ENCODE measurements around the gene INPPL1. TPM values are rescaled to one million over a fixed set of nuclear protein-coding genes. Genes with fewer than 3 reads are reported as not detected.
A peak's percentile ranks its signal among the peaks of the same experiment; 100 is the strongest.
"Not testable (repeated sequence)": the region's sequence is repeated elsewhere in the genome, so short reads cannot be mapped to it uniquely, and the experiment has no call there.

INPPL1 gene
- total RNA-seq, 1 experiment from 2014 or later = 30.8 TPM

DNA sequence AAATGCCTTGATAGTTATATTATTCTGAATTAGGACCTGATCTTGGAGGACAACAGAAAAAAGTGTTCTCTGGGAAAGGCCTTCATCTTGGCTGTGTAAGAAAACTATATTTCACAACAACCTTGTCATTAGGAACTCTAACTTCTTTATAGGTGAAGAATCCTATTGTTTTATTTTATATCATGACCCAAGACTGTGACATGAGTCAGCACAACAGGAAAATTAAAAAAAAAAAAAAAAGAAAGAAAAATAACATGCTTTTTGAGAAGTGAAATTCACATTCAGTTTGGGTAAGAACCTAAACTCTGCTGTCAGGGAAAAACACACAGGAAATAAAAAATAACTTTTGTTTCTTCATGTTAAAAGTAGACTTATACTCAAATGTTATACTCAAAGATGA lies 19.7 kb upstream of the INPPL1 start:
- in situ Hi-C loops (cut with HindIII; ENCODE audit: low pct_unique_long_range_greater_than_20kb, low sequenced_read_pairs) = no loop called here
- DNase-seq (ENCODE audit: low read depth) = no peak

DNA sequence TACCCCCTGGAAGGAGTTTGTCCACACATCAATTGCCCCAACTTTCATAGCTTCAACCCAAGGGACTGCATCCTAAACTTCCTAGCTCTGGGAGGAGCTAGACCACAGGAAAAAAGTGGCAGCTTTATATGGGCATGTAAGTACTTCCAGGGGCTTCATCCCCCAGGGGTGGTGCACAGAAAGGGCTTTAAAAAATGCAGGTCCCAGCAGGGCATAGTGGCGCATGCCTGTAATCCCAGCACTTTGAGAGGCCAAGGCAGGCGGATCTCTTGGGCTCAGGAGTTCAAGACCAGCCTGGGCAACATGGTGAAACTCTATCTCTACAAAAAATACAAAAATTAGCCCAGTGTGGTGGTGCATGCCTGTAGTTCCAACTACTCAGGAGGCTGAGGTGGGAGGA lies 17.8 kb upstream of the INPPL1 start:
- not testable (repeated sequence) for DNase-seq (ENCODE audit: low read depth)

DNA sequence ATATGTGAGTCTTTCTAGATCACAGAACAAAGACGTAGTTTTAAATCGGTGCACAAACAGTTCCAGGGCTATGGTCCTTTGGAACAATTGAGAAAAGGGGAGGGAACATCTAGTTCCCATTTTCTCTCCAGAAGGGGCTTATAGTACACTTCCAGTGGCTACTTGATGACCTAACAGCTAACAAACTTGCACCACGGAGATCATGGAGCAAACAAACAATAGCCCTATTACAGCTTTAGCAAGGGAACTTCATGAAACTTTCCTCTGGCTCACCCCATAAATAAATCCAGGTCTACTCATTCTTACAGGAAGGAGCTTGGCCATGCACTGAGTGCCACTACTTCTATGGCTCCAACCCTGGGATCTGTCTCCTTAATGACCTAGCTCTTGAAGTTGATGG lies 16.3 kb upstream of the INPPL1 start:
- no peak for DNase-seq (ENCODE audit: low read depth)
- in situ Hi-C loops (cut with HindIII; ENCODE audit: low pct_unique_long_range_greater_than_20kb, low sequenced_read_pairs) = no loop called here

More for the DNA sequence above, 17.8 kb upstream of the INPPL1 start:
- in situ Hi-C loops (cut with HindIII; ENCODE audit: low pct_unique_long_range_greater_than_20kb, low sequenced_read_pairs) = not testable (repeated sequence)

DNA sequence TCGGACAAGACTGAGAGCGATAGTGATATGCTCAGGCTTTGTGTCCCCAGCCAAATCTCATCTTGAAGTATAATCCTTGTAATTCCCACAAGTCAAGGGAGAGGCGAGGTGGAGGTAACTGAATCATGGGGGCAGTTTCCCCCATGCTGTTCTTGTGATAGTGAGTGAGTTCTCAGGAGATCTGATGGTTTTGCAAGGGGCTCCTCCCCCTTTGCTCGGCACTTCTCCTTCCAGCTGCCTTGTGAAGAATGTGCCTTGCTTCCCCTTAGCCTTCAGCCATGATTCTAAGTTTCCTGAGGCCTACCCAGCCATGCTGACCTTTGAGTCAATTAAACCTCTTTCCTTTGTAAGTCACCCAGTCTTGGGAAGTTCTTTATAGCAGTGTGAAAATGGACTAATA lies 15.5 kb upstream of the INPPL1 start:
- in situ Hi-C loops (cut with HindIII; ENCODE audit: low pct_unique_long_range_greater_than_20kb, low sequenced_read_pairs) = no loop called here

DNA sequence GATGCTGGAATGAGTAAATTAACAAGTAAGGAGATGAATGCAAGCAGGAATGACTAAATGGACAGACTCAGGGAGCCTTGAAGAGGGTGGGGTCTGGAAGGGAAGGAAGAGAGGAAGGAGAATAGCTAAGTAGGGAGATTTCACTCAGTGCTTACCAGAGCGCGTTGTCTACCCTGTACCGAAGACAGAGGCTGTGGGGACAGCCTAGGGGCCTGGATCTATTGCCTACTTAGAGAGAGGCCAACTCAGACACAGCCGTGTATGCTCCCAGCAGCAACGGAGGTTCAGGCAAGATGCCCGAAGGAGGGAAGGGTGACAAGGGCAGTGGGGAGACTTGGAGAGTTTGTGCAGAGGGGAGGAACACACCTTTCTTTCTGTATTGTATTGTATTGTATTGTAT lies 7.9 kb upstream of the INPPL1 start, which contains the start of gene FOLR2:
Gene FOLR2, plus strand, starts transcription at position 157 of the 400 bp plus-strand sequence. CDS start 1,791 bp downstream, outside the sequence.
- DNase-seq (ENCODE audit: low read depth) = no peak
- in situ Hi-C loops (cut with HindIII; ENCODE audit: low pct_unique_long_range_greater_than_20kb, low sequenced_read_pairs) = no loop called here

More for the DNA sequence above, 15.5 kb upstream of the INPPL1 start:
- DNase-seq (ENCODE audit: low read depth) = no peak

DNA sequence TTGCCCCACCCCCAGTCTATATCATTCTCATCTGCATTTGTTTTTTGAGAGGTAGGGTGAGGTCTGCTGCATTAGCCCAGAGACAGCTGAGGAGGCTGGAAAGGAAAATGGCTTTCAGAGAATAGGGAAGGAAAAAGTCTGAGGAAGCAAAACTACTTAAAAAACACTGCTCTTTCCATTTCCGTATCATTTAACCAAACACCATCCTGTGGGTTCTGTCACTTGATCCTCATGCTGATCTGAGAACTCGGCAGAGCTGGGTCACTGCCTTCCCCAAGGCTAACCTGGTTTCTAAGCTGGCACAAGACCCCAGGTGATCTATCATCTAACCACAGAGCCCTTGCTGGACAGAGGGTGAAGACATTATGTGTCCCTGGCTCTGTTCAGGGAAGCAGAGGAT lies 6.7 kb upstream of the INPPL1 start:
- in situ Hi-C loops (cut with HindIII; ENCODE audit: low pct_unique_long_range_greater_than_20kb, low sequenced_read_pairs) = no loop called here
- no peak for DNase-seq (ENCODE audit: low read depth)

DNA sequence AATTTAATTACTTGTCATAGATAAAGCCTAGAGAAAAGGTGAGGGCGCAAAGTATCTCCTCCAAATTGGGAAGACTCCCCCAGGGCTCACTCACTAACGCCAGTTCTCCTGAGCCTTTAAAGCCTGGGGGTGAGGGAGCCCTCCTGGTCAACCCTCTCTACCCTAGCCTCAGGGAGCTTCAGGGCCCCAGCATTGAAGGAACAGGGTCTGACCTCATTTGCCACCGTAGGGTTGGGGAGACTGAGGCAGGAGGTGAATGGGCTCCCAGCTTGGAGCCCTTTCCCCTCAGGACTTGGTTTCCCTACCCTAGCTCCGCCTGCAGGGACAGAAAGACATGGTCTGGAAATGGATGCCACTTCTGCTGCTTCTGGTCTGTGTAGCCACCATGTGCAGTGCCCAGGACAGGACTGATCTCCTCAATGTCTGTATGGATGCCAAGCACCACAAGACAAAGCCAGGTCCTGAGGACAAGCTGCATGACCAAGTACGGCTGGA lies 6.3 kb upstream of the INPPL1 start:
- in situ Hi-C loops (cut with HindIII; ENCODE audit: low pct_unique_long_range_greater_than_20kb, low sequenced_read_pairs) = no loop called here
- DNase-seq (ENCODE audit: low read depth) = no peak

DNA sequence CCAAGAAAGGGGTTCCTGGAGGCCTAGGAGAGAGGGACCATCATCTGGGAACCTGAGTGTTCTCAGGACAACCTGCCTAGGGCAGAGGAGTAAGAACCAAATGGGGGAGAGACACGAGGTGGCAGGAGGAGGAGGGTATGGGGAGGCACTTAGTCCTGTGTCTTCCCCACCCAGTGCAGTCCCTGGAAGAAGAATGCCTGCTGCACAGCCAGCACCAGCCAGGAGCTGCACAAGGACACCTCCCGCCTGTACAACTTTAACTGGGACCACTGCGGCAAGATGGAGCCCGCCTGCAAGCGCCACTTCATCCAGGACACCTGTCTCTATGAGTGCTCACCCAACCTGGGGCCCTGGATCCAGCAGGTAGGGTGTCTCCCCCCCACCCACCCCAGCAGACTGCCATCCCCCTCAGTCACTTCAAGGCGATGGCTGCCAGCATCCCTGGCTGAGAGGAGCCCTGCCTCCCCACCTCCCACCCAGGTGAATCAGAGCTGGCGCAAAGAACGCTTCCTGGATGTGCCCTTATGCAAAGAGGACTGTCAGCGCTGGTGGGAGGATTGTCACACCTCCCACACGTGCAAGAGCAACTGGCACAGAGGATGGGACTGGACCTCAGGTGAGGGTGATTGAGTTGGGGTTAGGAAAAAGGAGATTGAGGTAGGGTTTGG lies 3.7 kb upstream of the INPPL1 start:
- in situ Hi-C loops (cut with HindIII; ENCODE audit: low pct_unique_long_range_greater_than_20kb, low sequenced_read_pairs) = no loop called here
- DNase-seq (ENCODE audit: low read depth) = no peak

DNA sequence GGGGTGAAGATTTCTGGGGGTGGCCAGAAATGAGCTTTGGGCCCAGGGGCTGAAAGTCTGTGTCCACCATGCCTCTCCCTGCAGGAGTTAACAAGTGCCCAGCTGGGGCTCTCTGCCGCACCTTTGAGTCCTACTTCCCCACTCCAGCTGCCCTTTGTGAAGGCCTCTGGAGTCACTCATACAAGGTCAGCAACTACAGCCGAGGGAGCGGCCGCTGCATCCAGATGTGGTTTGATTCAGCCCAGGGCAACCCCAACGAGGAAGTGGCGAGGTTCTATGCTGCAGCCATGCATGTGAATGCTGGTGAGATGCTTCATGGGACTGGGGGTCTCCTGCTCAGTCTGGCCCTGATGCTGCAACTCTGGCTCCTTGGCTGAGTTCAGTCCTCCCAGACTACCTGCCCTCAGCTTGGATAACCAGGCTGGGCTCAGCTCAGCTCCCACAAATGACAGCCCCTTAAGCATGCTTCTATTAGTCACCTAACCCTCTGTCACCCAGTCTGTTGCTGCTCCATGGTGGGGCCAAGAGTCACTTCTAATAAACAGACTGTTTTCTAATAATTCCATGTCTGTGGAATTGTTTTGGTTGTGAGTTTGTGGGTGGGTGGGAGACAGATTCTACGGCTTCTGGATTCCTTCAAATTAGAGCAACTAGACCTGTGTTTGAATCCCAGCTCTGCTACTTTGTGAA lies 3.0 kb upstream of the INPPL1 start:
- in situ Hi-C loops (cut with HindIII; ENCODE audit: low pct_unique_long_range_greater_than_20kb, low sequenced_read_pairs) = no loop called here
- DNase-seq (ENCODE audit: low read depth) = no peak

DNA sequence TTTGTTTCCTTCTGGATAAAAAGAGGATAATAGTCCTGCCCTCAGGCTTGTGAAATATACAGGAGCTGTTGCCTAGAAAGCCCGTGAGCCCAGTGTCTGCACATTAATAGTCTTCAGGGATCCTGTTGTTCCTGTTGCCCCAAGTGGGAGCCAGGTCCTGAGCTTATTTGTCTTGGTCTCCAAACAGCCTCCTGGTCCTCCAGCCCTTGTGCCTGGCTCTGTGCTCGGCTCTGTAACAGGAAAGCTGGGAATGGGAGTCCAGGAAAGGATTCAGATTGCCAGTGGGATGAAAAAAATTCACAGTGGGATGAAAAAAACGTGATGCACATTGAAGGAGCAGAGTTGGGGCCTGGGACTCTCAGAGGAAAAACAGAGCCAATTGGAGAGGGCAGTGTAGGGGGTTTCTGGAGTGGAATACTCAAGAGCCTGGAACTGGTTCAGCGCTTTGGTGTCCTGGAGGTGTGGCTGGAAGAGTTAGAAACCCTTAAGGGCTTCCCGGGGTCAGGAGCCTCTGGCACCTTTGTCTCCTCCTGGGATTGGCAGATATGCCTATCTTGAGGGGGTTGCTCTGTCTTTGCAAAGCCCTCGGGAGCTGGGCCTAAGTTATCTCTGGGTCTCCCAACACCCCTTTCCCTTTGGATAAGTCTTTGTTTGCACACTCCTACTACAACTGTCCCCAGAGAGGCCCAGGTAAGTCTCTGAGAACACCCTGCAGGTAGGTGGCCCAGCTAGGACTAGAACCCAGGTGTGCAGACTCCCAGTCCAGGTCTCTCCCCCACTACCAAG lies 2.3 kb upstream of the INPPL1 start:
- in situ Hi-C loops (cut with HindIII; ENCODE audit: low pct_unique_long_range_greater_than_20kb, low sequenced_read_pairs) = no loop called here
- no peak for DNase-seq (ENCODE audit: low read depth)

DNA sequence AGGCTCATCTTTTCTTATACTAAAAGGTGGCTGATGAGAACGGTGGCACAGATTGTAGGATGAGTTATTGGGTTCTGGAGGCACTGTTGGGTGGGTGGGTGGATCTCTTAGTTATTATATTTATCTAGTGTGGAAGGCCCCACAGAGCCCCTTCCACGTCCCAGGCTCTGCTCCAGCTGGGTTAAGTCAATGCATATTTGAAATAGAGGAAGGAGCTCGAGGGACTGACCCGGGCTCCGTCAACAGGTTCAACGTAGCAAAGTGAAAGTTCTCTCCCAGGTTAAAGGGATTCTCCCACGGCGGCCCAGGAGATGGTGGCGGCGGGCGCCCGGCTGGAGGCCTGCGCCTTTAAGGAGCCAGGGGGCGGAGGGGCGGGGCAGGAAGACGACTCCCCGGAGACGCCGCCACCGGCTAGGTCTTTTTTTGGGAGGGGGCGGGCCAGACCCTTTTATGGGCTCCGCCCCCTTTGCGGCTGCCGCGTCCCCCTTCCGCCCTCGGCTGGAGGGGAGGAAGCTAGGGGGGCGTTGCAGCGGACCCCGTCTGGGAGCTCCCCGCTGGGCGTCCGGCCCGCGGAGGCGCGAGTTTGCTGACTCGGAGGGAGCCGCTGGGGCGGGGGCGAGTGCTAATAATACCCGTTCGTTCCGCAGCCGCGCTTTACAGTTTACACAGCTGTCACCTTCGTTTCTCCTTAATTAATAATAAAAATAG lies 1.5 kb upstream of the INPPL1 start:
- DNase-seq (ENCODE audit: low read depth) = peak; percentile 95
- in situ Hi-C loops (cut with HindIII; ENCODE audit: low pct_unique_long_range_greater_than_20kb, low sequenced_read_pairs) = no loop called here

DNA sequence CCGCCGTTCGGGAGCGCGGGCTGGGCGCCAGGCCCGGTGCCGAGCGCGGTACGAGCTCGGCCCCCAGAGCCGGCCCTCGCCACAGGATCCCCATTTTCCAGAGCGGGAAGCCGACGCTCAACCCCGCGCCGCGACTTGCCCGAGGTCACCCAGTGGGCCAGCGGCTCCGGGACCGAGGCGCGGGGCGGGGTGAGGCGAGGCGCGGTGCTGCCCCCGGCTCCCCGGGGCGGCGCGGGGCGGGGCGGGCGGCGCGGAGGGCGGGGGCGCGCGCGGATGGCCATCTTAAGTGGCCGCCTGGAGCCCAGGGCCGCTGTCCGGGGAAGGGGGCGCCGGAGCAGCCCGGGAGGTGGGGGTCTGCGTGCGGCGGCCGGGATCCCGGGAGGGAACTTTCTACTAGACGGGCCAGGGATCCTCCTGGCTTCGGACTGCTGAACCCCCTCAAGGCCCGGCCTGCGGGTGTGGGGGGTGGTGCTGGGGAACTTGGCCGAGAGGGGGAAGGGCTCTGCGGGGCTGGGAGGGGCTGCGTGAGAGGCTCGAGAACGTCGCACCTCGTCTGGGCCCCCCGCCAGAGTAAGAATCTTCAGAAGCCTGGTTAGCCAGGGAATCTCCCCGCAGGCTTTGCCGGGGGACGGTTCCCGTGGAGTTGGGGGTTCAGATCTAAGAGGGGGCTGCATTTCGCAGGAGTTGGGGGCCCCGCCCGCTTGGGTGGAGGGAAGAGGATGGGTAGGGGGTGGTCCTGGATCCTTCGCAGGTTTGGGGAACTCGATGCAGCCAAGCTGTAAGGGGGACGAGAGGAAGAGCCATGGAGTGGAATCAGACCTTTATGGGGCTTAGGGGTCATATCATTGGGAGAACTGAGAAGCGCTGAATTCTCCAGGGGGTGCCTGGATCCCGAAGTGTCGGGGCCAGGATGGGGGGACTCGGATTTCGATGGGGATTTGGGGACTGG lies 678 bp upstream of the INPPL1 start:
- in situ Hi-C loops (cut with HindIII; ENCODE audit: low pct_unique_long_range_greater_than_20kb, low sequenced_read_pairs) = no loop called here
- peak; percentile 70 for DNase-seq (ENCODE audit: low read depth)

DNA sequence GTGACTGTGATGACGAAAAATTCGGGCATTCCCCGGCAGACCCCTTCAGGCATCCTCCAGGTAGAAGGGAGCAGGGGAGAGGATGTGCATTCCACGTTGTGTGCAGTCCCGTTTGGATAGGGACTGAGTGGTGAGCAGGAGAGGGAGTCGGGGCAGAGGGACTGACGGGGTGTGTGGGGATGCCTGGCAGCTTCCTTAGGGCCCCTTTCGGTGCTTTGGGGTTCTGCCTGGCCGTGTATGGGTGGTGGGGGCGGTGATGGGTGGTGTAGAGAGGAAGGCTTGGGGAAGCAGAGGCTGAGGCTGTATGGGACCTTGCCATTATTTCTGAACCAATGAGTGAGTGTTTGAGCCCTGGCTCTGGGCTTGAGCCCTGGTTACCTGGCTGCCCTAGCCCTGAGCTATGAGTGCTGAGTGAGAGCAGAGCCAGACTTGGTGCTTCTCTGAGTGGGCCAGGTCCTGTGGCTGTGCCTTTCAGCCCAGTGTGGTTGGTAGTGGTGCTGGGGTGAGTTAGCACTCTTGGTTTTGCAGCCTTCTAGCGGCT lies 914 bp downstream of the INPPL1 start:
- DNase-seq (ENCODE audit: low read depth) = no peak
- in situ Hi-C loops (cut with HindIII; ENCODE audit: low pct_unique_long_range_greater_than_20kb, low sequenced_read_pairs) = no loop called here

DNA sequence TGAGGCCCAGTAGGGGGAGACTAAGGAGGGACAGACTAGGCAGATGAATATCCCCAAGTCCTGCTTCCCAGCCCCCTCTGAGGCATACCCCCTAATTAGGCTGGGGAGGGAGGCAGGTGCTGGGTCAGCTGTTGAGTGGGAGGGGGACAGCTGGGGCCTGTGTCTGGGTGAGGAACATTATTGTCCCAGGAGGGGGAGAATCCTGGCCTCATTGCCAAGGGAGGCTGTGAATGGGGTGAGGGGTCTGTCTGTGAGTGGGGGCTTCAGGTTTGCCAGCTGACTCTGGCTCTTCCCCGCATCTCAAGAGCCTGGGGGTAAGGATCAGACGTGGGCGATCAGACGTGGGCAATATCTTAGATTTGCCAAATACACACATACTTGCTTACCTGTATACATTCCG lies 2.1 kb downstream of the INPPL1 start:
- in situ Hi-C loops (cut with HindIII; ENCODE audit: low pct_unique_long_range_greater_than_20kb, low sequenced_read_pairs) = no loop called here
- DNase-seq (ENCODE audit: low read depth) = no peak

DNA sequence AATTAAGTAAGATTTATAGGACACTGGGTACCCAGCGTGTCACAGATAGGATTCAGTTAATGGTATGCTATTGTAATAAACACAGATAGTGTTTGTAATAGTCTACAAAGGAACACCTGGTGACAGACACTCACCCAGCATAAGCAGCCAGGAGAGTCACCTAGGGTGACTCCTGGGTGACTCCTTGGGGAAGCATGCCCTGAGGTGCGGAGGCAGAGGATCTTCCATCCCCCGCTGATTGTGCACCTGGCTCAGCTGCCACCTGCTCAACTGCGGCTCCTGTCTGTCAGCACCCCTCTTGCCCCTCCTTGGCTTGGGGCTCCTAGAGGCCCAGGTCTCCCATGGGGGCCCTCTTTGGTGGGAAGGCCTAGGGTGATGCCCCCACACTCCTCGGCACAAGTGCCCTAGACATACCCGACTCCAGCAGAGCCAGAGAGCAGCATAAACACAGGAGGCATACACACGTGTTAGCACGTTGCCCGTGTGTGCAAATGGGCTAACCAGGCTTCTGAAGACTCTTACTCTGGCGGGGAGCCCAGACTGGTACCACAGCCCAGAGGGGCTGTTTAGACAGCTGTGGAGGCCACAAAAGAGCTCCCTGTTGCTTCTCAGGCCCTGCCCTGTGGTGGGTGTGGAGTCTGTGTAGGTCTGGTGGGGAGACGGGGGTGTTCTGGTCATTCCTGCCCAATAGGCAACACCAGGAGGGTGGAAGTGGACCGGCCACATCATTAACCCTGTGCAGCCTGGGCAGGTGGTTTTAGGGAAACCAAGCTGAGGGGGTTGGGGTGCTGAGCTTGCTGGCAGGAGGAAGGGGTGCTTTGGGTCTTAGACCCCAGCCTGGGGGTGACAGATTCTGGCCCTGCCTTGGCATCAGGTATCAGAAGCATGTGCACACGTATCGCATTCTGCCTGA lies 3.0 kb downstream of the INPPL1 start:
- DNase-seq (ENCODE audit: low read depth) = no peak
- in situ Hi-C loops (cut with HindIII; ENCODE audit: low pct_unique_long_range_greater_than_20kb, low sequenced_read_pairs) = no loop called here

DNA sequence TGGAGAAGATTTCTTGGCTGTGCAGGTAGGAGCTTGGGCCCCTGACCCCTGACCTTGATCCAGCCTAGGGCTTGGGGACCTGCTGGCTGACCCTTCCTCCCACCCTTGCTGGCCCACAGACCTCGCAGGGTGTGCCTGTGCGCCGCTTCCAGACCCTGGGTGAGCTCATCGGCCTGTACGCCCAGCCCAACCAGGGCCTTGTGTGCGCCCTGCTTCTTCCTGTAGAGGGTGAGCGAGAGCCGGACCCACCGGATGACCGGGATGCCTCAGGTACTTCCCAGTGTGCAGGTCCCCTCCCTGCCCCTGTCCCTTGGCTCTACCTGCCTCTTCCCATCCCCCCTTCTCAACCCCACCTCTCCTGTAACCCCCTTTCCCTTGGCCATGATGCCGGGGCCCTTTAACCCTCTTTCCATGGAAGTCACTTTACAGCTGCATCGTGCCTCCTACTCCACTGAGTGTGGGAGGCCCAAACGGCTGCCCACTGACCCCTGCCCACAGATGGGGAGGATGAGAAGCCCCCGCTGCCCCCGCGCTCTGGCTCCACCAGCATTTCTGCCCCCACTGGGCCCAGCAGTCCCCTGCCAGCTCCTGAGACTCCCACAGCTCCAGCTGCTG lies 3.8 kb downstream of the INPPL1 start:
- no peak for DNase-seq (ENCODE audit: low read depth)
- in situ Hi-C loops (cut with HindIII; ENCODE audit: low pct_unique_long_range_greater_than_20kb, low sequenced_read_pairs) = no loop called here
